ENCODE results near the gene CWC25.
"Not testable (repeated sequence)": the region's sequence is repeated elsewhere in the genome, so short reads cannot be mapped to it uniquely, and the experiment has no call there.

CWC25 gene

GRCh38 chr17:38852771-38853291, 27.7 kb upstream of the CWC25 start:
- DNase-seq: no peak

GRCh38 chr17:38851434-38851833, 26.3 kb upstream of the CWC25 start:
- no peak for DNase-seq

GRCh38 chr17:38850374-38850773, 25.3 kb upstream of the CWC25 start:
- DNase-seq: no peak

GRCh38 chr17:38848939-38849605, 24.0 kb upstream of the CWC25 start:
- no peak for DNase-seq

GRCh38 chr17:38848557-38848891, 23.4 kb upstream of the CWC25 start:
- DNase-seq: no peak

GRCh38 chr17:38844261-38844757, 19.2 kb upstream of the CWC25 start:
- DNase-seq: no peak

- DNase-seq: no peak
These were observed 684 bp upstream of the CWC25 start for GRCh38 chr17:38825762-38826247.

GRCh38 chr17:38815576-38816193, 9.4 kb downstream of the CWC25 start:
- no peak for DNase-seq

GRCh38 chr17:38809828-38810227, 15.3 kb downstream of the CWC25 start:
- no peak for DNase-seq

GRCh38 chr17:38800237-38800760, 24.8 kb downstream of the CWC25 start:
- no peak for DNase-seq

- peak; percentile 88 to 92 for DNase-seq
These were observed 25.5 kb downstream of the CWC25 start, which contains the start of gene PIP4K2B for GRCh38 chr17:38799501-38800236. TSS of gene PIP4K2B (minus strand) at chr17:38799556. CDS start at chr17:38799424, 132 bp downstream.

GRCh38 chr17:38798614-38799500, 26.3 kb downstream of the CWC25 start:
- peak in 1 of 2 donors; percentile 54 for DNase-seq

GRCh38 chr17:38797828-38798227, 27.3 kb downstream of the CWC25 start:
- no peak for DNase-seq

- no peak for DNase-seq
These were observed 28.0 kb downstream of the CWC25 start for GRCh38 chr17:38797158-38797490.

GRCh38 chr17:38796451-38797157, 28.5 kb downstream of the CWC25 start:
- no peak for DNase-seq

- DNase-seq: no peak
These were observed 30.9 kb downstream of the CWC25 start for GRCh38 chr17:38794221-38794620.

GRCh38 chr17:38791162-38791561, 34.0 kb downstream of the CWC25 start:
- no peak for DNase-seq

GRCh38 chr17:38790148-38790707, 34.9 kb downstream of the CWC25 start:
- DNase-seq: not testable (repeated sequence)

- DNase-seq: no peak
These were observed 35.9 kb downstream of the CWC25 start for GRCh38 chr17:38789185-38789584.

GRCh38 chr17:38787999-38788398, 37.1 kb downstream of the CWC25 start:
- DNase-seq: not testable (repeated sequence)

GRCh38 chr17:38786372-38786771, 38.7 kb downstream of the CWC25 start:
- no peak for DNase-seq
